ENCODE data around the gene MYO18A.
"Not testable (repeated sequence)": the region's sequence is repeated elsewhere in the genome, so short reads cannot be mapped to it uniquely, and the experiment has no call there.

MYO18A gene

DNA sequence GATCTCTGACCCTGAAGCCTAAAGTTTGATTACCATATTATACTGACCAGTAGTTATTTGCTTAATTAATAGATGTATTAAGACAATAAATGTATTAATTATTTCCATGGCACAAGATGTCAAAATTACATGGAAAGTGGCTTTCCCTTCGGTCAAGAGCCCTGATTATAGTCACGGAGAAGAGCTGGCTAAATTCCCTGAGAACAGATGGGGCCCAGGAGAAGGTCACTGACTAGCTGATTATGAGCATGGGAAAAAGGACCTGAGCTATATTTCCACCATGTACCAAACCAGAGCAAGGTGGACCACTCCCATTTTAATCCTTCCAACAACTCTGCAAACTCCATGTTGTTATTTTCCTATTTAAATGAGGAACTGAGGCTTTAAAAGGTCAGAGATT lies 12.9 kb upstream of the MYO18A start:
- no peak for DNase-seq

- DNase-seq: no peak
These were observed 10.5 kb upstream of the MYO18A start for GRCh38 chr17:29190592-29191207.

DNA sequence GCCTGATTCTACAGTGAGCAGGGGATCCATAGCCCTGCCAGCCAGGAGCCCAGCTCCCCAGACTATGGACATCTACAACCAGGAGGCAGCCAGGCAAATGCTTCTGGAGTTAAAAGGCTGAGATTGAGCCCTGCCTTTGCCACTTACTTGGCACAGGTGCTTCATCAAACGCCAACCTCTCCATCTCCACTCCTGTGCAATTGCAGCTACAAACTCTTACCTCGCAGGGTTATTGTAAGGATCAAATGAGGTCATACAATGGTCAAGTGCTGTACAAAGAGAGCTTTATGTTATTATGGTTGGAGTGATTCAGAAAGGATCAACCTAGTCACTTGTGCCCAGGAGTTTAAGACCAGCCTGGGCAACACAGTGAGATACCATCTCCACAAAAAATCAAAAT lies 9.8 kb upstream of the MYO18A start:
- DNase-seq: no peak

- DNase-seq: no peak
These were observed 9.2 kb upstream of the MYO18A start for GRCh38 chr17:29189355-29189754.

- no peak for DNase-seq
These were observed 1.0 kb upstream of the MYO18A start for GRCh38 chr17:29181226-29181625.

DNA sequence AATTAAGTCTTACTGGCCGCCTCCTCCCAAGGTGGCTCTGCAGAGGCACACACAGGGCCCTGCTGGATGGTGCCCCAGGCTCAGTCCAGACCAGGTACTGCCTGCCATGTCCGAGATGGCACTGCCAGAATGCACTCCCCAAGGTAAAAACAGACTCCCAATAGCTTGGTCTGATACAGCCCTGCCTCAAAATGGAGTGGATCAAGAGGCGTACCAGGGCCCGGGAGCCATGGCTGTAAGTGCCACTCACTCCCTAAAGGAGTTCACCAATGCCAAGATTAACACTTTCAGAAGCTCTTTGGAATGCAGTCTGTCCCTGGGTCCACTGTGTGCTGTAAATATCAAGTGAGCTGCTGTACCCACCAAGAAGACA lies 576 bp upstream of the MYO18A start:
- no peak for DNase-seq

DNA sequence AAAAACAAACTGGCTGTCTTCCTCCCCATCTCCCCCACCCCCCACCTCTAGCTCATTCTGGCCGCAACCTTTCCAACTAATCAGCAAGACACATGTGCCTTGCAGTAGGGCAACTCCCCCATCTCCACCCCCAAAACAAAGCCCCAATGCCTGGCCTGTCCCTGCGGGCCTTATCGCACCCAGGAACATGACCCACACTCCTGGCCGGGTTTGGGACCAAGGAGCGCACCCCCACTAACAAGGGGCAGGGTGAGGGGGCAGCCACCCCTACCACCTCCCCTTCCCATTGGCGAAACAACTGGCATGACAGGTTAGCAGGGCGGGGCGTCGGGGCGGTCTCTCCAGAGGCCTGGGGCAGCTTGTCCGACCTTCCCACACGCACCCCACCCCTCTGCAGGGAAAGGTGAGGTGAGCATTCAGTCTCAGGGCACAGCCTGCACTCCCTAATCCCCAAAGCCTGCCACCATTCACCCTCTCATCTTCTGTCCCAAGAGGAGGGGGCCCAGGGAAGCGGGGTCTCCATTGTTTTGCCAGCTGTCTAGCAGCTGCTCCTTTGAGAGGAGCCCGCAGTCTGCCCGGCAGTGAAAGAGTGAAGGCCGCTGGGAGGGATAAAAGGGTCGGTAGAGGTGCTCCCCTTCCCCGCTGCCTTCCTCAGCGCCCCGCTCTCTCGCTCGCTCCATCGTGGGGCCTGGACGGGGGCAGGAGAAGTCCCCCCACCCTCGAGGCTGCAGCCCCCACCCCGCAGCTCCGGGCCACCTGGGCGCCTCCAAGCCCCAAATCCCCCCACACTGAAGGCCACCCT lies 765 bp downstream of the MYO18A start:
- no peak for DNase-seq

GRCh38 chr17:29178750-29179231 lies 1.4 kb downstream of the MYO18A start:
- no peak for DNase-seq

DNA sequence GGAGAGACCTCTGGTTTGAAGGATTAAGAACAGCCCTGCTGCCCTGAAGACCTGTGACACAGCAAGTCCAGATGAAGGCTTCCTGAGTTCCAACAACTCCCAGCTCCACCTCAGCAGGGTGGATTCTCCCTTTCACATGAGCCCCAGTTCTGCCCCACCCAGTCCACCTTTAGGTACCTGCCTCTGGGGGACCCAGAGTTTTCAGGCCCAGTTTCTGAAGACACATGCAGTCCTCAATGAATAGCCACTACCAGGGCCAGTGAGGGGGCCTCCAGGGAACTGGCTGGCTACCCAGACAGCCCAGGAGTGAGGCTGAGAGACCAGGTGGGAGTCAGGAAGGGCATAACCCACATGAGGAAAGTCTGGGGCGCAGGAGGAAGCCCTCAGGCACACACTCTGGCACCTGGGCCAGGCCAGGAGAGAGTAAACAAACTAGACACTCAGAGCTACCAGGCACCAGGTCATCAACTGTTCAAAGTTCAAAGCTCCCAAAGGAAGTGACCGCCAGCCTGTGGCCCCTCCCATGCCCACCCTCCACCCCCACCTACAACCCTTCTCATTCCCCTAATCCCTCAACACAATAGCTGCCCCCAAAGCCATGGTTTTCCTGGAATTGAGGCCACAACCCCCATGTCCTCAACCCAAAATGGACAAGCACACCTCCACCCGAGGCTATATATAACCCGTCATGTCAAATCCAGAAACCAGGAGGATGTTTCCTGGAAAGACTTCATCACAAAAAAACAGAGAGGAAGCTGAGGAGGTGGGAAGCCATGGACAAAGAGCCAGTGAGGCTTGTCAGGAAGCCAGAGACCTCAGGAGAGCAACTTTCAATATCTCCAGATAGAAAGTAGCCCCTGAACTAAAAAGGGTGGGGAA lies 2.1 kb downstream of the MYO18A start:
- DNase-seq: no peak

GRCh38 chr17:29177541-29177870 lies 2.7 kb downstream of the MYO18A start:
- DNase-seq: no peak

GRCh38 chr17:29176558-29177351 lies 3.4 kb downstream of the MYO18A start:
- DNase-seq: peak; percentile 62

GRCh38 chr17:29175349-29175748 lies 4.8 kb downstream of the MYO18A start:
- no peak for DNase-seq

- no peak for DNase-seq
These were observed 7.6 kb downstream of the MYO18A start for GRCh38 chr17:29172589-29172988.

GRCh38 chr17:29170682-29171081 lies 9.5 kb downstream of the MYO18A start:
- DNase-seq: no peak

DNA sequence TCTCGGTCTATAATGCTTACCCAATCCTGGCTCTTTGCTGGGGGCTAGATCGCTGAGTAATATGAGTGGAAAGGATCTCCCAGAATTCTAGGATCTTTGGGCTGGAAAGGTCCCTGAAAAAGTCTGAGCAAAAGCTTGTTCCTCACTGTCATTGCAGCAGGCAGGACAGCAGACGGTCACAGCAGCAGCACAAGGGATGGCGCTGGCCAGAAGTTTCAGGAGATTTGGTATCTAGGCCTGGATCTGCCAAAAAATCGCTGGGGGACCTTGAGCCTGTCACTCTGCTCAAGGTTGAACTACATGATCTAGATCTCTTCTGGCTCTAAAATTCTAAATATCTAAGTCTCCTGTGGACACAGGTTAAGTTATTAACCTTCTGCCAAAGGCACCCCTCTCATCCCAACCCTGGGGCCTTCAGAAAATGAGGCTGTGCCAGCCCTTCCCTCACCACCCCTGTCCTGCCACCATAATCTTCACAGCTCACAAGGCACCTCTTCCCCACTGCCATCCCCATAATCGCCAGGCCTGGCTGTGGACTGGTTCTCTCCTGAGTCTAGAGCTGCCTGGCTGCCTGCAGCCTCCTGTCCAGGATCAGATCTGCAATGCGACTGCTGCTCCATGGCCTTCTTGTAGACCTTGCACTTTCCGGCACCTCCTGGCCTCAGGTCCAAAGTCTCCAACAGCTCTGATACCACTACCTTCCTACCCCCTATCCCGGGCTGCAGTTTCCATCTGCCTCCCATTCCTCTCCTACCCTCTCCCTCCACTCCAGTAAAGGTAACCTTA lies 10.2 kb downstream of the MYO18A start:
- DNase-seq: no peak

DNA sequence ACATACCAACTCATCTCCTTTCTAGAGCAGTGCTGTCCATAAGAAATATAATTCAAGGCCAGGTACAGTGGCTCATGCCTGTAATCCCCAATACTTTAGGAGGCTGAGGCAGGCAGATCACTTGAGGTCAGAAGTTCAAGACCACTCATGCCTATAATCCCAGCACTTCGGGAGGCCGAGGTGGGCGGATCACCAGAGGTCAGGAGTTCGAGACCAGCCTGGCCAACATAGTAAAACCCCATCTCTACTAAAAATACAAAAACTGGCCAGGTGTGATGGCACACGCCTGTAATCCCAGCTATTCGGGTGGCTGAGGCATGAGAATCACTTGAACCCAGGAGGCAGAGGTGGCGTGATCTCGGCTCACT lies 11.5 kb downstream of the MYO18A start:
- not testable (repeated sequence) for DNase-seq

- DNase-seq: no peak
These were observed 12.0 kb downstream of the MYO18A start for GRCh38 chr17:29168079-29168758.

DNA sequence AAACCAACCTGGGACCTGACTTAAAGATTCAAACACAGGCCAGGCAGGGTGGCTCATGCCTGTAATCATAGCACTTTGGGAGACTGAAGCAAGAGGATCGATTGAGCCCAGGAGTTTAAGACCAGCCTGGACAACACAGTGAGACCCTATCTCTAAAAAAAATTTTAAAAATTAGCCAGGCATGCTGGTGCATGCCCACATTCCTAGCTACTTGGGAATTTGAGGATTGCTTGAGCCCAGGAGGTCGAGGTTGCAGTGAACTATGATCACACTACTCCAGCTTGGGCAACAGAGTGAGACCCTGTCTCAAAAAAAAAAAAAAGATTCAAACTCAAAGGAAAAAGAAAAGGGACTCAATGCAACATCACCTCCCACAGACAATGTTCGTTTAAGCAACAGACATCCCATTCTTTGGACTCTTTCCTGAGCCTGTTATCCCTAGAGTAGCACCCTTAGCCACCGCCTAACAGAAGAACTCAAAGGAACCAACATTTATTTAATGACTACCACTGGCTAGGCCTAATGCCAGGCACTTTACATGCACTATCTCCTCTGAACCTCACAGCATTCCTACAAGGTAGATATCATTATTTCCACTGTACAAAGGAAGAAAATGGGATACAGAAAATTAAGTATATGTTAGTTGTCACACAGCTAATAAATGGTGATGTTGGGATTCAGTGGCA lies 12.7 kb downstream of the MYO18A start:
- DNase-seq: no peak

GRCh38 chr17:29166507-29166887 lies 13.7 kb downstream of the MYO18A start:
- DNase-seq: no peak

DNA sequence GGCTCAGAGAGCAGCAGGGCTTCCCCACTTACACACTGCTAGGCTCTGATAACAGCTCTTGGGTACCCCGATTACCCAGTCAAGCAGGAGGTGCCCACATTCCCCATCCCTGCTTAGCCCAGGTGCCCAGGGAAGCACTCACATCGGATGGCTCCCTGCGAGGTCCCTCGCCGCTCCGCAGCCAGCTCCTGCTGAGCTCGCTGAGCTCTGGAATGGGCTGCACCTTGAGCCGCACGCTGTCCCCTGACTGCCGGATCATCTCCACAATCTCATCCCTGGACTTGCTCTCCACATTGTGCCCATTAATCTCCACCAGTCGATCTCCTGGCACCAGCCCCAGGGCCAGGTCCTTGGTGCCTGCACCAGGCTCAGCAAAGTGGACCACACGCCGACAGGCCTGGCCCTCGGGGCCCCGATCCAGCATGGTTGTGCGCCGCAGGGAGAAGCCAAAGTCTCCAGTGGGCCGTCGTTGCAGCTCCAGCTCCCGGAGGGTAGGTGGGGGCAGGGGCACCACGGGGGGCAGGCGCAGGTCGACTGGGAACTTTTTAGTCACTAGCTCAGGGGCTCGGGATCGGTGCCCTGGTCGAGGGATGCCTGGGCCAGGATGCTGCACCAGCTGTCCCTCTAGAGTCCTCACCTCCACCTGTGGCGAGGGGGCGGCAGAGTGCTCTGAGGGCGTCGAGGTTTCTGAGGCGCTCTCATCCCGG lies 14.2 kb downstream of the MYO18A start:
- DNase-seq: no peak

All from stimulated activated CD4-positive, alpha-beta T cell treated with anti-CD3 and anti-CD28 coated beads, Interleukin-4, amount 100 ng/mL, for 24 hours (primary cell).